ENCODE measurements around the gene RIC8A.
"Not testable (repeated sequence)": the region's sequence is repeated elsewhere in the genome, so short reads cannot be mapped to it uniquely, and the experiment has no call there.

The RIC8A gene

DNA sequence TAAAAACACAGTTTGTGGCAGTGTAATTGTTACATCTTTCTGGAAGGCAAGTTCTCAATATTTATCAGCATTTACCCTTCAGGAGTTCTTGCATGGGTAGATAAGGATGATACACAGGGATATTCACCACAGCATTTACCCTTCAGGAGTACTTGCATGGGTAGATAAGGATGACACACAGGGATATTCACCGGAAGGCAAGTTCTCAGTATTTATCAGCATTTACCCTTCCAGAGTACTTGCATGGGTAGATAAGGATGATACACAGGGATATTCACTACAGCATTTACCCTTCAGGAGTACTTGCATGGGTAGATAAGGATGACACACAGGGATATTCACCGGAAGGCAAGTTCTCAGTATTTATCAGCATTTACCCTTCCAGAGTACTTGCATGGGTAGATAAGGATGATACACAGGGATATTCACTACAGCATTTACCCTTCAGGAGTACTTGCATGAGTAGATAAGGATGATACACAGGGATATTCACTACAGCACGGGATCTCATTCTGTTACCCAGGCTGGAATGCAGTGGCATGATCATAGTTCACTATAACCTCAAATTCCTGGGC lies 13.2 kb downstream of the RIC8A start:
- FAIRE-seq: not testable (repeated sequence)

DNA sequence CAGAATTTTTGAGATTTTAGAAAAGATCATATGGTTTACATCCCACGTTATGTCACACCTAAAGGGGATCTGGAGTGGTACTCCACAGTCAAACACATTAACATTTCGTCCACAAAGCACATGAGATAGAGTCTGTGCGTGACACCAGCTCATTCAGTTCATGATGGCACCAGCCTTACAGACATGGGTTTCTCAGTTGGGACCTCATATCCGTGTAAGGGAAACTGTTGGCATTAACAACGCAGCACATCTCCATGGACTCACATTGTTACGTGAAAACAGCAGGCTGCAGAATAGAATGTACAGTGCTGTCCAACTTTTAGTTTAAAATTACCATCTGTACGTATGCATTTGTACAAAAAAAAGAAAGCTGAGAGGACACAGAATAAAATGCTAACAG lies 14.0 kb downstream of the RIC8A start:
- FAIRE-seq: no peak

DNA sequence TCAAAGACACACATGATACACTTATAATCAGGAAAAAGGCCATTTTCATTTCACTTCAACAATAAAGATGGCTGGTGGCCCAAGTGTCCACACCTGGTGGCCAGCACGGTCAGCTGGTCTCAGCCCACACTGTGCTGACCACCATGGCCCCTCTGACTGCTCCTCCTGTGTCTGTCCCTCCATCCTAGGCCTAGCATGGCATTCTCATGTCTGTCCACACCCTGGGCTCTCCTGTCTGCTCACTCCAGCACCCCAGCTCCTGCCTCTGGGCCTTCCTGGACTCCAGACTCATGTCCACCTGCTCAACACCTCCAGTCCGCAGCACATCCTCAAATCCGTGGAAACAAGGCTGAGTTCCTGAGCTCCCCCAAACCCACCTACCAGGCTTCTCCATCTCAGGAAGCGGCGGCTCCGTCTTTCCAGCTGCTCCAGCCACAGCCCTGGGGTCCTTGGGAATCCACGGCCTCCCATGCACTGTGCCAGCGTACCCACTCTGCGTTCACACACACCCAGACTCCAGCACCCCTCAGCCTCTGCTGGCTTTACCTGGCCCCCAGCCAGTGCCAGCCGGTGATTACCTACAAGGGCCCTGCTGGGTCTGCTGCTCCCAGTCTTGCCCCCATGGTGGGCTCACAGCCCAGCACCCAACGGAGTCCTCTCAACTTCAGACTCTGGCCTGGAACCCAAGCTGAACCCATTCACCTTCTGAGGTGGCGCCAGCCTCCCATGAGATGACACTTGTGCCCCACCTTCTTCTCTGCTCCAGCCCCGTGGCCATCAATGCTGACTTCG lies 14.7 kb downstream of the RIC8A start:
- FAIRE-seq: no peak

DNA sequence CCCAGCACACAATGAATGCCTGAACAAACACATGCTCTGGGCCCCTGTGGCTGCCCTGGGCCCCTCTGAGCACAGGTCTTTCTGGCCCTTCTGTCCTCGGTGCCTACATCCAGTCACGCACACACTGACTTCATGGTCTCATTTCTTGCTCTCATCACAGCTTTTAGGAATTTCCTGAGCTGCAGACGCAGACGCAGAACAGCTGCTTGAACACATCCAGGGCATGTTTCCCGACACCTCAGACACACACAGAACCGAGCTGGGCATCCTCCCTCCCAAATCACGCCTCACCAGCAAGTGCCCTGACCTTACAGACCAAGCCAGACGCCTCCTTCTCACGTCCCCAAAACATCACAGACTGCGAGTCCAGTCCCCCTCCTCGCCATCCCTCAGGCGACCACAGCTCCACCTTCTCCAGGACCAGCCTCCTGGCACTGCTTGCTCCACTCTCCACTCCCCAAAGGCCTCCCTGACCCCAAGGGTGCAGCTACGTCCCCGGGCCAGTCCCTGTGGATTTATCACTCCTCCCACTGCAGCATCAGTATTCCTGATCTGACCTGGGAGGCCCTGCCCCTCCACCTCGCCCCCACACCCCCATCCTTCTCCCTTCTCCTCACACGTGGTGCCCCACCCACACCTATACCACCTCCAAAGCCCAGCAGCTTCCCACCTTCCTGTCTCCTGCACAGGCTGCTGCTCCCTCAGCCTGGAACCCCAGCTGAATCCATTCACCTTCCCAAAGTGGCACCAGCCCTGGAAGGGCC lies 15.7 kb downstream of the RIC8A start:
- no peak for FAIRE-seq

DNA sequence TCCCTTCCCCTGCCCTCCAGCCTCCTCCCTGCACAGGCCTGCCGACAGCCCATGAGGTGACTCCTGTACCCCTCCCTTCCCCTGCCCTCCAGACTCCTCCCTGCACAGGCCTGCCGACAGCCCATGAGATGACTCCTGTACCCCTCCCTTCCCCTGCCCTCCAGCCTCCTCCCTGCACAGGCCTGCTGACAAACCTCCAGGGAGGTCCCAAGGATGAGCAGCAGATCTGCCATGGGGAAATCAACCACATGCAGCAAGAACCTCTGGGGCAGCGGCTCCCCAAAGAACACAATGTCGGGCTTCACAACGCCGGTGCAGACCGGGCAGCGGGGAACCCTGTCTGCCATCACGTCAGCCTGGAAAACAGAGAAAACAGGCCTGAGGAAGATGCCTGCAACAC lies 16.4 kb downstream of the RIC8A start:
- no peak for FAIRE-seq

DNA sequence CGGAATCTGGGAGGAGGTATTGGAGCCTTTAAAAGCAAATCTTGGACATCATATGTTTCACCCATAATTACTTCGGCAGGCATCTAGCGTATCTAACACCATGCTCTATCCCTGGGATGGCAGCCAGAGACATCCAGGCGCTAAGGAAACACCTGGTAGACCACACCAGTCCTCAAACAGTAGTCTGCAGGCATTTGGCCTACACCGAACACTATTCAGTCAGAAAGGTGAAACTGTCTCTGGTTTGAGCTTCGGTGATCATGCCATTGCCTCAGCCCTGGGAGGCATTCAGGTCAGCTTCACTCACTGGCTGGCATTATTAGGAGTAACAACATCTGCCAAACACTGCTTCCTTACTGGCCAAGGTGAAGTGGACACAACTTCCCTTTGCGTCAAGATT lies 16.9 kb downstream of the RIC8A start:
- FAIRE-seq: no peak

DNA sequence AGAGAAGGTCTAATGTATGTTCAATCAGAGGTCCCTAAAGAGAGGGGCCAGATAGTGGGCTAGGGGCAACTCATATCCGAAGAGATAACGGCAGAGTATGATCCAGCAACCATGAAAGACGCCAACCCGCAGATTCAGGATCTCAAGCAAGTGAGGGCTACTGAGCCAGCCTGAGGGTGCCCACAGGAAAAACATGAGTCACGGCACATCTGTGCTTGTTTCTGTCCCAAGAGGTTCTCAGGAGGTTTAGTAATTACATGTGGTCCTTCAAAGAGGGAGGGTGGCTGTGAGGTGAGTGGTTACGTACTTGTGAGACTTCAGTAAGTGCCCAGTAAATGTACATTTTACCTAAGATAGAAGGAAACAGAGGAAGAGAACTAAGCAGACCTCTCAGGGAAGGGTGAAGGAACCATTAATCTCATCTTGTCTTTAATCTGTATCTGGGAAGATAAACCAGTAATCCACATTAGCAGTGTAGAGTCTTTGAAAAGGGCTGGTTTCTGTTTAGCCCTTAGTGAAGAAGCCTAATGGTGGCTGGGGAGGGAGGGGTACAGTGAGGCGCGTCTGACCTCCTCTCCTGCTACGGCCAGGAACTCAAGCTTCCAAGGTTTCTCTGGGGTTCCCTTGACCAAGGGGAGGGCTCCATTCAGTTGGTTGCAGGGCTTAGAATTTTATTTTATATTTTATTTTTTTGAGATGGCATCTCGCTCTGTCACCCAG lies 18.4 kb downstream of the RIC8A start:
- FAIRE-seq: no peak

DNA sequence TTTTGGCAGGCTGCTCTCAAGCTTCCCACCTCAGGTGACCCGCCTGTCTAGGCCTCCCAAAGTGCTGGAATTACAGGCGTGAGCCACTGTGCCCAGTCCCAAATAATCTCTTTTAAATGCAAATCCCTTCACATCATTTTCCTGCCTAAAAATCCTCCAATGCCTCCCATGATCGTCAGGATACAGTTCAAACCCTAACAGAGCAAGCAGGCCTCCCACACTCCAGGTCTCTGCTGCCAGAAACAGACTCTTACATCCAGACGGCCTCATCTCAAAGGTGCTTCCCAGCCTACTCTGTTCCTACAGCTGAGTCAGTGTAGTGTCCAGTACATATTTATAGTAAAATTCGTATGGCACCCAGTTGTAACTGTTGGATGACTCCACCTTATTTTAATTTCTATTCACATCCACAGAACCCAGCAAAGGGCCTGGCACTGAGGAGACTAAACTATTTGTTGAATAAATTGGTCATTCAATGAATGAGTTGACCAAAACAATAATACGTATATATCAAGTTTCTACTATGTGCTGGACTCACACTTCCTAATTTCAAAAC lies 20.4 kb downstream of the RIC8A start:
- FAIRE-seq: no peak

DNA sequence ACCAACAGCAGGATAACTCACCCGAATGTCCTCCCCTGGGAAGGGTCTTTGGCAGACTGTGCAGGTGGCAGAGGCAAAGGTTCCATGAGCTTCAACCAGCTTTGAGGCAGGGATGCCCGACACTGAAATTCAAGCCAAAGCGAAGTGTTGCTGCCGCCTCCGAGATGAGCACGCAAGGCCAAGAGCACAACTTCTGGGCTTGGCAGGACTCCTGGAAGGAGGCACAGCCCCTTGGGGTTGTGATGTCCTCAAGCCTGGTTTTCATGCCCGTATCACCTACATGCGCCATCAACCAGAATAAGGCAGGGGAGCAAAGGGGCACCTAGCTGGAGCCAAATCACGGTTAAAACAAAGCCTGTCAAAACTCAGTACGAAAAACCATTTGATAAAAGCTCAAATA lies 22.9 kb downstream of the RIC8A start:
- no peak for FAIRE-seq

DNA sequence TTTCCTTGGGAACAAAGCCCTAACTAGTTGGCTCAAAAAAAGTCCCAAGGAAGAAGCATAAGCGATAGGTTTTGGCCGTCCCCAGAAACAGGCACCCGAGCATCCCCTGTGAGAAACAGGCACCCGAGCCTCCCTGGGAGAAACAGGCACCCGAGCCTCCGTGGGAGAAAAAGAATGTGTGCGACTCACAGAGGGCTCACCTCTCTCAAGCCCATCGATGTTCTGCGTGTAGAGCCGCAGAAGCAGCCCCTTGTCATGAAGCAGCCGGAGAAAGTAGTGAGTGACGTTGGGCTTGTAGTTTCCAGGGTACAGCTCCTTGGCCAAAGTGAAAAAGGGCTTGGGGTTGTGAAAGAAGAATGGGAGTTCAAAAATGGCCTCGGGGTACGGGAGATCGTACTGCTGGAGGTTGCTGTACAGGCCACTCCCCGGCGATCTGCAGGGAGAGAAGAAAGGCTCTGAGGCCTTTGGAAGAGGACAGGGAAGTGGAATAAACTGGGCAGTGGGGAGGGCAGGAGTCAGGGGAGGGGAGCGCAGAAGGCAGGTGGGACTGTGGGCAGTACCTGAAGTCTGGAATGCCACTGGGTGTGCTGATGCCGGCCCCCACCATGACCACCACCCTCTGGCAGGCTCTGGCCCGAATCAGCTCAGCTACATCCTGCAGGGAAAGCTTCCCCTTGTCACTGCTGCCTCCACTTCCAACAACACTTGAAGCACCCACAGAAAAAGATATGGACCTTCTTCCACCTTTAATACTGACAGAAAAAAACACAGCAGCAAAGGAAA lies 25.5 kb downstream of the RIC8A start:
- no peak for FAIRE-seq

DNA sequence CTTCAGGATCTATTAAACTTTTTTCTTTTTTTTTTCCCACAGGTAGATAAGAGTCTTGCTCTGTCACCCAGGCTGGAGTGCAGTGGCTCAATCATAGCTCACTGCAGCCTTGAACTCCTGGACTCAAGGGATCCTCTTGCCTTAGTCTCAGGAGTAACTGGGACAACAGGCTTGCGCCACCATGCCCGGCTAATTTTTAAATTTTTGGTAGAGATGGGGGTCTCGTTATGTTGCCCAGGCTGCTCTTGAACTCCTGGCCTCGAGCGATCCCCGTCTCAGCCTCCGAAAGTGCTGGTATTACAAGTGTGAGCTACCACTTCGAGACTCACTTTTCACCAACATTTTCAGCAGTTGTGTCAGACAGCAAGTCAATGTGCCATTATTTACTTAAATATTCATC lies 27.7 kb downstream of the RIC8A start:
- FAIRE-seq: no peak

DNA sequence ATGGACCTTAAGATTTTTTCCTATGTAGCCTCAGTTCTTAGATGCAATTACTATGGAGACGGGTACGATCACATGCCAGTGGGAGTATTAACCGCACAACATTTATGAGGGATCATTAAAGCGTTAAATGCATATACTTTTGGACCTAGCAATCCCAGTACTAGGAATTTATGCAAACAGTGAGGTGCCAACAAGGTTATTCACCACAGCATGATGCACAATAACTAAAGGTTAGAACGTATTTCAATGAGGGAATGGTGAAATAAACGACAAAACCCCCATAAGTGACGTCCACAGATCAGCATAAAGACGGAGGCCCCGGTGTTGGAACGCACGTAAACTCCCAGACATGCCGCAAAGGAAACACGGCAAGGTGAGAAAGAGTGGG lies 28.1 kb downstream of the RIC8A start:
- FAIRE-seq: no peak

DNA sequence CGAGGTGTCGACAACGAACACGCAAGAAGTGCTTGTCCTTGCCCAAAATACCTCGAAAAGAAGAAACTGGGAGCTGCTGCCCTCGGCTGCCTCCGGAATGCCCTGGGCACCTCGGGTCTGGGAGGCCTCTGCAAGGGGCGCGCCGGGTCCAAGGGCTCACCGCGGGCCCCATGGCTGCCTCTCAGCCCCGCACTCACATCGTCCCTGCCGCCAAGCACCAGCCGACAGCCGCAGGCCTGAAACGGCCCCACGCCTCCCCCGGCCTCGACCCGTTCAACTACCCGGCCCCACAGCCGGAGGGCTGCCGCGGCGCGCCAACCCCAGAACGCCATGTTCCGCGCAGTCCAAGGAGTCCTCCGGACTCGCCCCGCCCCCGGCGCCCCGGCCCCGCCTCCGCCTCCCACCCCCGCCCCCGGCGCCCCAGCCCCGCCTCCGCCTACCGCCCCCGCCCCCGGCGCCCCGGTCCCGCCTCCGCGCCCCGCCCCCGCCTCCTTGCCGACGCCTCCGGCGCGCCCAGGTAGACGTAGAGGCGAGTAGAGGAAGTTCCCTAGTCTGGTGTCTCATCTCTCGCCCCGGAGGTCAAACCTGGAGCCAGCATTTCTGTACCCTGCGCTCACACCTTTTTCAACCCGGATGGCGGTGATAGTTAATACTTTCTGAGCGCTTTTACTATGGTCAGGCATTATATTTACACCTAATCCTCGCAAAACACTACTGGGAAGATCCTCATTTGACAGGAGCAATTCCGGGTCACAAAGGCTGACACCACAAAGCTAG lies 28.7 kb downstream of the RIC8A start, which contains the start of gene SIRT3:
SIRT3 (minus strand) TSS at position 346 of the 777 bp plus-strand sequence; CDS start at position 332, 14 bp downstream.
- FAIRE-seq: no peak

DNA sequence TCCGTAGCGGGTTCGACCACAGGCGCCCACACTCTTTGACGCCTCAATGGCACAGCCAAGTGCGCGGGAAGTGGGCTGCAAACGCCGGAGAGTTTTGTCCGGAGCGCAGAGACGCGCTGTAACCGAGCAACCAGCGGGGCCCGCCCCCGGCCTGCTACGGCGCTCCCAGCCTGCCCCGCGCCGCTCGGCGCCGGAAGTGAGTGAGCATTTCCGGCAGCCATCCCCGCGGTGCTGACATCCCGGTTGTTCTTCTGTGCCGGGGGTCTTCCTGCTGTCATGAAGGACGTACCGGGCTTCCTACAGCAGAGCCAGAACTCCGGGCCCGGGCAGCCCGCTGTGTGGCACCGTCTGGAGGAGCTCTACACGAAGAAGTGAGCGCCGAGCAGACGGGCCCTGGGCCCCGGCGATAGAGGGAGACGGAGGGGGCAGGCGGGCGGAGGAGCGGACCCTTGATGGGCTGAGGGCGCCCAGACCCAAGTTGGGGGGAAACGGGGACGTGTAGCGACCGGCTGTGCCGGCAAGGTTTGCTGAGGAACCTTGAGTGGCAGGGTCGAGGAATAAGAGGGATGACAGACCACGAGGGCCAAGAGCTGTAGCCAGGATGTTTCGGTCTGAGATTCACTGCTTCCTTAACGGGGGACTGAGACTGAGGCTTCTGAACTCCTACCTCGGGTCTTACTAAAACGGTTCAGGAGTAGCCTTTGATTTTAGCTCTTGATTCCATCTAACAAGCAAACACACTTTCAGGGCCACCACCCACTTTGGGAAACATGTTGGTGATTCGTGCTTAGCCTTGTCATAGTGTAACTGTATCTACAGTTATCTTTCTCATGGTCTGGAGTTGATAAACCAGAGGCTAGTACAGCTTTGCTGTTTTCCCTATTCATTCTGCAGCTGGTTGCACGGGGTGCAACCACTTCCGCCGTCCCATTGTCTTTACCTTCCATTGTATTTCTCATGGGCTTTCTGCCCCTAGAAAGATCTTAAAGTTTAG lies 29.6 kb downstream of the RIC8A start, which contains the start of gene PSMD13:
PSMD13 (plus strand) TSS at position 203 of the 994 bp plus-strand sequence; CDS start at position 277, 74 bp downstream.
- no peak for FAIRE-seq

DNA sequence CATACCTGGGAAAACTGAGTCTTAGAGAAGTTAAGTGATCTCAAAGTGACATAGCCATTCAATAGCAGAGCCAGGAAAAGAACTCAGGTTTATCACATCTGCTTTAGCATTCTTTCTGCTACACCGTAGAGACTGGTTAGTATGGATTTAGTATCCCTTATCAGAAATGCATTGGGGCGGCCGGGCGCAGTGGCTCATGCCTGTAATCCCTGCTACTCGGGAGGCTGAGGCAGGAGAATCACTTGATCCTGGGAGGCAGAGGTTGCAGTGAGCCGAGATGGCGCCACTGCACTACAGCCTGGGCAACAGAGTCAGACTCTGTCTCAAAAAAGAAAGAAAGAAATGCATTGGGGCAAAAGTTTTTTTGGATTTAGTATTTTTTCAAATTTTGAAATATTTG lies 30.8 kb downstream of the RIC8A start:
- not testable (repeated sequence) for FAIRE-seq

DNA sequence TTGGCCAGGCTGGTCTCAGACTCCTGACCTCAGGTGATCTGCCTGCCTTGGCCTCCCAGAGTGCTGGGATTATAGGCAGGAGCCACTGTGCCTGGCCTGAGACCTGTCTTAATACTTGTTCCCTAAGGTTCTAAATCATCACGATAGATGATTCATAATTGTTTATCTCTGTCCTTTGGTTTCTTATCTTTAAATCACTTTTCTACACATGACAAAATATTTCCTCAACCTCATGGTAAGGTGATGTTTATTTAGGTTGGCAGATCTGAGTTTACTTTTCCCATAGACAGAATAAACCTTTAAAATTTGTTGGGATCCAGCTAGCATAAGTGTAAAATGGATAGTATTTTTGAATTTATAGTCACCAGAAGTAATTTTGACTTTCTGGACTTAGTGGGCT lies 32.8 kb downstream of the RIC8A start:
- no peak for FAIRE-seq

DNA sequence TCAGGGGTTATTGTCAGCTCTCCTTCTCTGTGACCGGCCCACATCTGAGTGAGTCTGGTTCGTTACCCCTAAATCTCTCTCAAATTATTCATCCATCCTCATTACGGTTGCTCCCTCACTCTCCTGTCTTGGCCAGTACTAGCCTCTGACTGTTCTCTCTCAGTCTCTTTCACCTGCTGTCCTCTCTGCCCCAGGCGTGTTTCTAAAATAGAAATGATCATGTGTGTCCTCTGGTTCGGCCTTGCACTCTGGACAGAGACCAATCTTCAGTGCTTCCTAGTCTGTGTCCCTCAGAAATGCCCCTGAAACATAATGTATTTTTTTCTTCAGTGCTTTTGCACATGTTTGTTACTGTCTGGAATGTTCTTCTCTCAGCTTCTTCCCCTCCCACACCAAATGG lies 34.1 kb downstream of the RIC8A start:
- FAIRE-seq: no peak

DNA sequence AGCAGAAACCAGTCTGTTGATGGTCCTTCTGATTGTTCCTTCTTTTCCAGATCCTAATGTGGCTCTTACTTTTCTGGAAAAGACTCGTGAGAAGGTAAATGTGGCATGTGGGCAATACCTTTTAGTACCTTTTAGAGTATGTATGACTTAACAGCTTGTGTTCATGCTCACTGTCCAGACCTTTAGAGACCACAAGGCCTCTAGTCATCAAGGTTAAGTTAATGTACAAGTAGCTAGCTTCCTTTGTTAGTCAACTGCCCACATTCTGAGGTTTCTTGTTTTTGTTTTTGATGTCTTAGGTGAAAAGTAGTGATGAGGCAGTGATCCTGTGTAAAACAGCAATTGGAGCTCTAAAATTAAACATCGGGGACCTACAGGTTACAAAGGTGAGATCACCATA lies 36.9 kb downstream of the RIC8A start:
- FAIRE-seq: no peak

DNA sequence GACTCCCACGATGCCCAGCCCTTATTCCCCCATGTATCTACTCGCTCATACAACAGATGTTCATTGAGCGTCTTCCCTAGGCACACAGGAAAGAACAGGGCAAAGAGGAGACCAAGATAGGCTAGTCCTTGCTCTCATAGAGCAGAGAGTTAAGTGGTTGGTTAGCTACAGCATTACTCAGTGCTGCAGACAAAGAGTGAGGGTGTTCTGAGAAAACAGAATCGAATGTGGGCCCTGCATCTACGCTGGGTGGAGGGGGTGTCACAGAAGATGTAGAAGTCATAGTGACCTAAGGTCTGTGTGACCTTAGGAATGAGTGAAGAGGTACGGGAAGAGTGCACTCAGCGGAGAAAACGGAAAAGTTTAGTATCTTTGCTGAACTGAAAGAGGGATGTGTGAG lies 41.6 kb downstream of the RIC8A start:
- FAIRE-seq: no peak

DNA sequence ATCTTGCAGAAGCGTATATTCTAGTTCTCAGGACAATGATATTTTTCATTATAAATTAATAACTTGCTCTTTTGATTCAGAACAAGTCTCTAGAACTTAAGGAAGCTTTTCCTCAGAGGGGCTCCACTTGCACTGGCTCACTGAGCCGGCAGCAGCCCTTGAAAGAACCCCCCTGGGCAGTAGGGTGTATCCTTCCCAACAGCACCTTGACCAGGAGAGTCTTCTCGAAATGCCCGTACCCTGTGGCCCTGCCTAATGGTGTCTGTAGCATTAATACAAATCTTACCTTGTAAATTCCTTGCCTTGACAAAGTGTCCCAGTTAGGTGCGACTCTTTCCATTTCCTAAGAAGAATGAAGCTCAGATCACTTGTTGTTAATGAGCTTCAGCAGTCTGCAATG lies 42.8 kb downstream of the RIC8A start:
- no peak for FAIRE-seq
